Memory B cell (primary cell): ENCODE results near the gene TMPRSS13.
A peak's percentile ranks its signal among the peaks of the same experiment; 100 is the strongest.

Experiments used
- ATAC-seq: fragments of 150-1000 bp; cut with Tn5 transposase; 2 replicates; pipeline ENCODE4 v1.10.0; 2021; ENCODE audit warnings: low read depth, mild to moderate bottlenecking, moderate library complexity
- DNase-seq, 2 donors: peaks; one replicate each; pipeline ENCODE4 v3.0.0; 2022; ENCODE audit warnings: low spot score in 2 of 2
- H3K27ac Mint-ChIP-seq: one replicate; pipeline ENCODE4 v1.8.0; 2022; ENCODE audit warnings: mild to moderate bottlenecking, moderate library complexity, mixed read lengths
- H3K27me3 Mint-ChIP-seq: one replicate; pipeline ENCODE4 v1.8.0; 2022; ENCODE audit warnings: mixed read lengths
- H3K36me3 Mint-ChIP-seq: one replicate; pipeline ENCODE4 v1.8.0; 2022; ENCODE audit warnings: mild to moderate bottlenecking, mixed read lengths
- H3K4me1 Mint-ChIP-seq: one replicate; pipeline ENCODE4 v1.8.0; 2022; ENCODE audit warnings: mixed read lengths
- H3K4me3 Mint-ChIP-seq: one replicate; pipeline ENCODE4 v1.8.0; 2022; ENCODE audit warnings: mild to moderate bottlenecking, moderate library complexity, mixed read lengths
- H3K9me3 Mint-ChIP-seq: one replicate; pipeline ENCODE4 v1.8.0; 2022; ENCODE audit warnings: mixed read lengths

Gene TMPRSS13

GRCh38 chr11:117908959-117909610 is 20.1 kb downstream of the TMPRSS13 start:
- DNase-seq (no peak), ATAC-seq (no peak)
- Mint-ChIP-seq H3K27ac (no peak overlapping the region), H3K4me1 (peaks cover 5% of the 10 kb centered on the region), H3K4me3 (no peak overlapping the region), H3K36me3 (peaks cover 3% of the 10 kb centered on the region), H3K27me3 (no peaks in the 10 kb centered on the region), H3K9me3 (no peaks in the 10 kb centered on the region)

GRCh38 chr11:117908109-117908895 is 20.9 kb downstream of the TMPRSS13 start:
- H3K4me1 Mint-ChIP-seq, result peaks cover 5% of the 10 kb centered on the region
- peaks cover 3% of the 10 kb centered on the region for H3K36me3 Mint-ChIP-seq
- no peak for ATAC-seq

GRCh38 chr11:117907276-117908108 is 21.7 kb downstream of the TMPRSS13 start:
- ATAC-seq (peak; percentile 94), DNase-seq (peak in 1 of 2 donors; percentile 31)
- Mint-ChIP-seq H3K4me1 (peaks cover 5% of the 10 kb centered on the region), H3K9me3 (no peaks in the 10 kb centered on the region), H3K27ac (no peak overlapping the region), H3K4me3 (no peak overlapping the region), H3K36me3 (no peaks in the 10 kb centered on the region), H3K27me3 (no peaks in the 10 kb centered on the region)

More at GRCh38 chr11:117908109-117908895, 20.9 kb downstream of the TMPRSS13 start:
- no peak for DNase-seq
- Mint-ChIP-seq H3K27ac (no peak overlapping the region), H3K27me3 (no peaks in the 10 kb centered on the region), H3K4me3 (no peak overlapping the region), H3K9me3 (no peaks in the 10 kb centered on the region)

GRCh38 chr11:117906710-117907109 is 22.5 kb downstream of the TMPRSS13 start:
- Mint-ChIP-seq H3K27me3 (no peaks in the 10 kb centered on the region), H3K36me3 (no peaks in the 10 kb centered on the region), H3K4me3 (no peak overlapping the region), H3K4me1 (peaks cover 5% of the 10 kb centered on the region), H3K27ac (no peak overlapping the region), H3K9me3 (no peaks in the 10 kb centered on the region)
- no peak for DNase-seq
- no peak for ATAC-seq

- no peak for ATAC-seq
- H3K4me1 Mint-ChIP-seq, result peaks cover 5% of the 10 kb centered on the region
These were observed 23.1 kb downstream of the TMPRSS13 start for GRCh38 chr11:117906126-117906525.

GRCh38 chr11:117905524-117905923 is 23.7 kb downstream of the TMPRSS13 start:
- ATAC-seq, result no peak
- Mint-ChIP-seq H3K4me1 (peaks cover 7% of the 10 kb centered on the region), H3K9me3 (no peaks in the 10 kb centered on the region), H3K36me3 (no peaks in the 10 kb centered on the region), H3K27ac (no peak overlapping the region), H3K27me3 (no peaks in the 10 kb centered on the region), H3K4me3 (no peak overlapping the region)
- DNase-seq, result no peak

More at GRCh38 chr11:117906126-117906525, 23.1 kb downstream of the TMPRSS13 start:
- DNase-seq, result no peak
- Mint-ChIP-seq H3K36me3 (no peaks in the 10 kb centered on the region), H3K27me3 (no peaks in the 10 kb centered on the region), H3K27ac (no peak overlapping the region), H3K4me3 (no peak overlapping the region), H3K9me3 (no peaks in the 10 kb centered on the region)

GRCh38 chr11:117903505-117904382 is 25.5 kb downstream of the TMPRSS13 start:
- no peak for ATAC-seq
- H3K9me3 Mint-ChIP-seq, result no peaks in the 10 kb centered on the region
- peaks cover 17% of the 10 kb centered on the region for H3K4me1 Mint-ChIP-seq
- no peak overlapping the region for H3K4me3 Mint-ChIP-seq
- no peak for DNase-seq
- H3K27ac Mint-ChIP-seq, result no peak overlapping the region
- no peaks in the 10 kb centered on the region for H3K27me3 Mint-ChIP-seq
- no peaks in the 10 kb centered on the region for H3K36me3 Mint-ChIP-seq

GRCh38 chr11:117902001-117902845 is 27.0 kb downstream of the TMPRSS13 start:
- H3K9me3 Mint-ChIP-seq, result no peaks in the 10 kb centered on the region
- peaks cover 13% of the 10 kb centered on the region for H3K4me1 Mint-ChIP-seq
- peak overlapping the region; percentile 50 for H3K27ac Mint-ChIP-seq
- H3K4me3 Mint-ChIP-seq, result no peak overlapping the region
- H3K36me3 Mint-ChIP-seq, result no peaks in the 10 kb centered on the region
- no peak for ATAC-seq
- no peaks in the 10 kb centered on the region for H3K27me3 Mint-ChIP-seq
- no peak for DNase-seq

GRCh38 chr11:117901601-117902000 is 27.6 kb downstream of the TMPRSS13 start:
- Mint-ChIP-seq H3K4me3 (no peak overlapping the region), H3K9me3 (no peaks in the 10 kb centered on the region), H3K27ac (peak overlapping the region; percentile 50), H3K36me3 (no peaks in the 10 kb centered on the region), H3K27me3 (no peaks in the 10 kb centered on the region), H3K4me1 (peaks cover 13% of the 10 kb centered on the region)
- no peak for ATAC-seq
- no peak for DNase-seq

GRCh38 chr11:117900720-117901440 is 28.3 kb downstream of the TMPRSS13 start:
- DNase-seq (no peak), ATAC-seq (no peak)
- no peaks in the 10 kb centered on the region for H3K9me3 Mint-ChIP-seq

GRCh38 chr11:117900121-117900648 is 29.0 kb downstream of the TMPRSS13 start:
- Mint-ChIP-seq H3K4me3 (no peak overlapping the region), H3K27ac (peak overlapping the region; percentile 89), H3K9me3 (no peaks in the 10 kb centered on the region), H3K36me3 (no peaks in the 10 kb centered on the region), H3K4me1 (peaks cover 13% of the 10 kb centered on the region), H3K27me3 (no peaks in the 10 kb centered on the region)
- peak; percentile 32 to 43 for DNase-seq
- ATAC-seq, result peak; percentile 90

More at GRCh38 chr11:117900720-117901440, 28.3 kb downstream of the TMPRSS13 start:
- H3K4me3 Mint-ChIP-seq, result no peak overlapping the region
- peak overlapping the region; percentile 89 for H3K27ac Mint-ChIP-seq
- no peaks in the 10 kb centered on the region for H3K27me3 Mint-ChIP-seq
- H3K4me1 Mint-ChIP-seq, result peaks cover 13% of the 10 kb centered on the region
- no peaks in the 10 kb centered on the region for H3K36me3 Mint-ChIP-seq

GRCh38 chr11:117898059-117898458 is 31.1 kb downstream of the TMPRSS13 start:
- Mint-ChIP-seq H3K27me3 (peaks cover under 1% of the 10 kb centered on the region), H3K27ac (no peak overlapping the region), H3K36me3 (no peaks in the 10 kb centered on the region), H3K4me1 (peaks cover 13% of the 10 kb centered on the region), H3K9me3 (no peaks in the 10 kb centered on the region), H3K4me3 (no peak overlapping the region)
- DNase-seq (no peak), ATAC-seq (no peak)
